Pancreas (tissue), 10 donors: ENCODE data around the gene TNS2. TPM values are rescaled to one million over a fixed set of nuclear protein-coding genes. Genes with fewer than 3 reads are reported as not detected.
A peak's percentile ranks its signal among the peaks of the same experiment; 100 is the strongest.
"Not testable (repeated sequence)": the region's sequence is repeated elsewhere in the genome, so short reads cannot be mapped to it uniquely, and the experiment has no call there.

Experiments used
- ATAC-seq, 4 donors: fragments of 200-7000 bp; cut with Tn5 transposase; one replicate each; pipeline versions ENCODE4 v1.8.0 to v1.9.1; 2020; ENCODE audit warnings: mild to moderate bottlenecking in 4 of 4, moderate library complexity in 4 of 4
- DNase-seq, 6 donors: peaks; one replicate each; pipeline ENCODE4 v3.0.0-alpha.2; 2020
- FAIRE-seq: peaks from 2 replicates; lab custom pipeline; 2012; peaks lifted over from hg19 to GRCh38; lab: Jason Lieb, UNC
- H3K27ac ChIP-seq, 4 donors: fragments of 200-600 bp; sonication (generic); 1 replicate in 3 of 4; 2 replicates in 1 of 4; pipeline versions ENCODE4 v1.5.0 to v1.8.0; 2020
- H3K27me3 ChIP-seq, 4 donors: fragments of 200-600 bp; one replicate each; pipeline ENCODE4 v1.8.0; 2021
- H3K36me3 ChIP-seq, 3 donors: fragments of 200-600 bp; sonication (generic) in 1 of 3; one replicate each; pipeline versions ENCODE4 v1.5.0 to v1.8.0; 2020 to 2021
- H3K4me1 ChIP-seq, 3 donors: fragments of 200-600 bp; one replicate each; pipeline ENCODE4 v1.8.0; 2021
- H3K4me3 ChIP-seq, 4 donors: fragments of 200-600 bp; sonication (generic) in 2 of 4; one replicate each; pipeline versions ENCODE4 v1.5.0 to v1.8.0; 2020 to 2021
- H3K9me3 ChIP-seq, 4 donors: fragments of 200-600 bp; one replicate each; pipeline ENCODE4 v1.8.0; 2021
- WGBS, 2 donors: extraction: QIAGEN DNeasy Blood & Tissue Kit; methylation state at CpG; one replicate each; pipeline ENCODE4 v1.1.7; 2013; 5-methylcytosine and 5-hydroxymethylcytosine counted together
- intact Hi-C, 3 donors: fragments of 100-400 bp; cut with DNase I; formaldehyde crosslinking; loops; one replicate each; pipeline versions ENCODE4 v1.11.1 to v1.14.2; 2022
- polyA plus RNA-seq, 2 donors: library from polyadenylated mRNA; stranded (reverse); fragments of 200-250 nt; gene quantifications; one replicate each; pipeline ENCODE4 v1.2.3, GENCODE V29; 2013
- total RNA-seq, 6 donors: library from RNA; stranded (reverse); fragmentation: NEBNext Ultra II Directional in 4 of 6; extraction: Animal tissue kit (Norgen Biotek cat#: 25700) in 4 of 6; gene quantifications; one replicate each; pipeline versions ENCODE4 v1.2.1 to v1.2.4, GENCODE V29; 2021 to 2023
- TF ChIP-seq, protein P1 (sequence below), 4 donors: fragments of 200-600 bp; sonication (generic) in 3 of 4; IDR thresholded peaks; one replicate each; pipeline versions ENCODE4 v1.5.0 to v1.8.0; 2021; ENCODE audit warnings: antibody characterized with exemption in 4 of 4
- donor health status: healthy with polysubstance abuse.
- donor health status: DM: no; HTN: no; CAD: no; lungs with moderate emphysema.
- donor health status: DM: no; HTN: no; CAD: no.
- donor health status: control.
- donor health status: control.
- donor health status: Bipolar disorder and iron deficiency.
- donor health status: DM: yes; HTN: yes; CAD: no.
- donor health status: DM: no; HTN: no; CAD: no.
- donor health status: DM: no; HTN: no; CAD: no.
- donor health status: DM: yes; HTN: yes; CAD: no.

TNS2 gene
- total and polyA plus RNA-seq, 8 donors = 22.7 to 183 (median 37.2) TPM

DNA sequence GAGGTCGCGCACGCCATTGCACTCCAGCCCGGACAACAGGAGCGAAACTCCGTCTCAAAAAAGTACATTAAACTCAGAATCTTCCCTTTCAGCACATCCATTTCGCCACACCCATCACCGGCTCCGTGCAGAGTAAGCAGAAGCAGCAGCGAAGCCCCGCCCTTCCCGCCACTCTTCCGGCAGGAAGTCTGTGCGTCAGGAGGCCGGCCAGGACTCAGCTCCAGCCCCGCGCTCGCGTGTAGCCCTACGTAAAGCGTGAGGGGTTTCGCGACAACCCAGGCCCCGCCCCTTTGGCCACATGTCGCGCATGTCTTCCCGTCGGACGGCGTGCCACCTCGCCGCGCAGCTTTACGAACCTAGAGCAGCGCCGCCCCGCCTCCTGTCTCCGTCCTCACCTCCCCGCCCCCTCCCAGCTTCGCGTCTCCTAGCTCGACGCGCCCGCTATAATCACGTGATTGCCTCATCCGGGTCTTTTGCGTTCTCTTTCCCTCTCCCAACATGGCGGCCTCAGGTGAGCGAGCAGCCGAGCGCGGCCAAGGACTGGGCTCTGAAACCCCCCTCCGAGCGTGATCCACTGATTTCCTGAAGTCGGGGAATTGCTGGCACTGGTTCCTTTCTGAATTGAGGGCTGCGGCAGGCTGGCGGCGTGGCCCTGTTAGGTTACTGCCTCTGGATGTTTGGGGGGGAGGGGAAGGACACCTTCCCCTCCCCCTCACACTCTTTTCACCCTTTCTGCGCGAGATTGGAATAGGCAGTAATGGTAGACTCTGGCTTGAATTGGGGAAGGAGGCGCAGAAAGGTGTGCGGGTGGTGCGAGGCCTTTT lies 43.7 kb upstream of the TNS2 start, which contains the start of gene EIF4B:
TSS of gene EIF4B (plus strand) at position 471 of the 824 bp plus-strand sequence. CDS start at position 499, 28 bp downstream.
- DNase-seq (peak; percentile 97 to 100 (median 100)), FAIRE-seq (peak; percentile 92), ATAC-seq (peak; percentile 91 to 96 (median 92))
- TF ChIP-seq, protein P1, sequence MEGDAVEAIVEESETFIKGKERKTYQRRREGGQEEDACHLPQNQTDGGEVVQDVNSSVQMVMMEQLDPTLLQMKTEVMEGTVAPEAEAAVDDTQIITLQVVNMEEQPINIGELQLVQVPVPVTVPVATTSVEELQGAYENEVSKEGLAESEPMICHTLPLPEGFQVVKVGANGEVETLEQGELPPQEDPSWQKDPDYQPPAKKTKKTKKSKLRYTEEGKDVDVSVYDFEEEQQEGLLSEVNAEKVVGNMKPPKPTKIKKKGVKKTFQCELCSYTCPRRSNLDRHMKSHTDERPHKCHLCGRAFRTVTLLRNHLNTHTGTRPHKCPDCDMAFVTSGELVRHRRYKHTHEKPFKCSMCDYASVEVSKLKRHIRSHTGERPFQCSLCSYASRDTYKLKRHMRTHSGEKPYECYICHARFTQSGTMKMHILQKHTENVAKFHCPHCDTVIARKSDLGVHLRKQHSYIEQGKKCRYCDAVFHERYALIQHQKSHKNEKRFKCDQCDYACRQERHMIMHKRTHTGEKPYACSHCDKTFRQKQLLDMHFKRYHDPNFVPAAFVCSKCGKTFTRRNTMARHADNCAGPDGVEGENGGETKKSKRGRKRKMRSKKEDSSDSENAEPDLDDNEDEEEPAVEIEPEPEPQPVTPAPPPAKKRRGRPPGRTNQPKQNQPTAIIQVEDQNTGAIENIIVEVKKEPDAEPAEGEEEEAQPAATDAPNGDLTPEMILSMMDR (IDR thresholded peaks at IDR 0.05) = no peak
- 0% methylated on average over 64 of the region's 64 CpGs for WGBS, 2 donors
- peak within 1 kb of the TSS; percentile 50 to 92 (median 85) for H3K4me3 ChIP-seq
- H3K27ac ChIP-seq = peak within 1 kb of the TSS; percentile 52 to 92 (median 80)
- no peaks in the 10 kb centered on the region for H3K9me3 ChIP-seq
- peaks cover 18 to 34% (median 29%) of the 10 kb centered on the region in 3 donors for H3K4me1 ChIP-seq
- no peaks in the 10 kb centered on the region for H3K27me3 ChIP-seq
- intact Hi-C loops = no loop called here
- H3K36me3 ChIP-seq = no peaks in the 10 kb centered on the region

DNA sequence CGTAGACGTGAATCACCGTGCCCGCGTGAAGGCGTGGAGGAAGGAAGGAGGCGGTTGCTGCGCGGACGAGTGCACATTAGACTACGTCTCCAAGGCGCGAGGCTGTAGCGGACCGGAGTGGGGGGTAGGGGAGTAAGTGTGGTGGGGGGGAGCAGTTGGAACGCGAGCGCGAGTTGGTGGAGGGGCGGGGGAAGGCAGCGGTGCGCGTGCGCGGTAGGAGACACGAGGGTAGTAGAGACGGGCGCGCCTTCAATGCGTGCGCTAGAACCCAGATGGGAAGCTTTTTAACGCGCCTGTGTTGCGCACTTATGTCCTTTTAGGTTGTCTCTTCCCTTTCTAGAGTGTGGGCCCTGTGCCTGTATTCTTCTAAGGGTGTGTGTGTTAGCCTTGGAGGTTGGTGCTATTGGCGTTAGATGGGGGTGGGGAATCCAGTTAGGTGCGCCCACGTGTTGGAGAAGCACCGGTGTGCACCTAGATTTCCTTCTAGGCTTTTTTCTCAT lies 43.0 kb upstream of the TNS2 start:
- intact Hi-C loops = no loop called here
- peaks cover 23 to 36% (median 34%) of the 10 kb centered on the region in 3 donors for H3K4me1 ChIP-seq
- 0% methylated on average over 35 to 38 of the region's 38 CpGs for WGBS, 2 donors

DNA sequence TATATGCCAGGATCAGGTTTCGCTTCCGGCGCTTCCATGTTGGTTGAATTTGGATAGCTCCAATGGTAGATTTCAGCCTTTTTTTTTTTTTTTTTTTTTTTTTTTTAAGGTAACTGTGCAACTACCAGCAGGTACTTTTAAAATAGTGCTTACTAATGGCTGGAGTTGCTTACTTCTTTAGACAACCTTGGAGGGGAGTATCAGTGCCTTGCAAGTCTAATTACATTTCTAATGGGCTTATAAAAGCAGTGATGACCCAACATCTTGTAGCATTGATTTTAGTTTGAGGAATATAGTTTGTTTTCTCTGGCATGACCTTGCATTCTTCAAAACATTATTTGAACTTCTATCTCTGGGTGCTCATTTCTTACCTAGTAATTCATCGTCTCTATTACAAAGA lies 42.5 kb upstream of the TNS2 start:
- TF ChIP-seq, protein P1 (IDR thresholded peaks at IDR 0.05) = no peak
- DNase-seq = no peak
- Histone ChIP-seq H3K4me1 (peaks cover 27 to 37% (median 34%) of the 10 kb centered on the region in 3 donors), H3K27ac (peak overlapping the region in 1 of 4 donors; percentile 90), H3K27me3 (no peaks in the 10 kb centered on the region), H3K4me3 (peak overlapping the region; percentile 50 to 92 (median 85)), H3K9me3 (no peaks in the 10 kb centered on the region), H3K36me3 (no peaks in the 10 kb centered on the region)
- intact Hi-C loops = no loop called here
- FAIRE-seq = no peak
- ATAC-seq = no peak
- WGBS, 2 donors = 10 to 15% methylated on average over 4 of the region's 4 CpGs

More for the DNA sequence above, 43.0 kb upstream of the TNS2 start:
- Histone ChIP-seq H3K27me3 (no peaks in the 10 kb centered on the region), H3K36me3 (no peaks in the 10 kb centered on the region), H3K4me3 (peak overlapping the region; percentile 50 to 92 (median 85)), H3K27ac (peak overlapping the region; percentile 52 to 92 (median 80)), H3K9me3 (no peaks in the 10 kb centered on the region)
- DNase-seq (peak; percentile 68 to 91 (median 77)), ATAC-seq (peak; percentile 50 to 72 (median 64)), FAIRE-seq (no peak)
- TF ChIP-seq, protein P1 (IDR thresholded peaks at IDR 0.05) = no peak

DNA sequence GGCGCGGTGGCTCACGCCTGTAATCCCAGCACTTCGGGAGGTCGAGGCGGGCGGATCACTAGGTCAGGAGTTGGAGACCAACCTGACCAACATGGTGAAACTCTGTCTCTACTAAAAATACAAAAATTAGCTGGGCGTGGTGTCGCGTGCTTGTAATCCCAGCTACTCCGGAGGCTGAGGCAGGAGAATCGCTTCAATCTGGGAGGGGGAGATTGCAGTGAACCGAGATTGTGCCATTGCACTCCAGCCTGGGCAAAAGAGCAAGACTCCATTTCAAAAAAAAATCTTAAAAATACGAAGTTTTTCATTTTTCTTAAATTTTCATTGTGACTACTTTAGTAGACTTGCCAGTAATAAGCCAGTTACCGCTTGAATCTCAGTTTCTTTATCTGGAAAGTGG lies 41.1 kb upstream of the TNS2 start:
- peak overlapping the region in 1 of 4 donors; percentile 92 for H3K4me3 ChIP-seq
- H3K27me3 ChIP-seq, ATAC-seq, H3K27ac ChIP-seq, H3K36me3 ChIP-seq, FAIRE-seq, DNase-seq, H3K9me3 ChIP-seq, intact Hi-C loops: not testable (repeated sequence)
- 57 to 74% methylated on average over 15 of the region's 15 CpGs for WGBS, 2 donors
- peaks cover 27 to 37% (median 34%) of the 10 kb centered on the region in 3 donors for H3K4me1 ChIP-seq

DNA sequence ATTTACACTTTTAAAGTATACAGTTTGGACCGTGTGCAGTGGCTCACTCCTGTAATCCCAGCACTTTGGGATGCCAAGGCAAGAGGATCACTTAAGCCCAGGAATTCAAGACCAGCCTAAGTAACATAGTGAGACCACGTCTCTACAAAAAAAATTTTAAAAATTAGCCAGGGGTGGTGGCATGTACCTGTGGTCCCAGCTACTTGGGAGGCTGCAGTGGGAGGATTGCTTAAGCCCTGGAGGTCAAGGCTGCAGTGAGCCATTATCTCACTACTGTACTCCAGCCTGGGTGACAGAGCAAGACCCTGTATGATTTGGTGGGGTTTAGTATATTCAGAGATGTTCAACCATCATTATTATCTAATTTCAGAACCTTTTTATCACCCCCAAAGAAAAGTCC lies 38.9 kb upstream of the TNS2 start:
- intact Hi-C loops = no loop called here
- ATAC-seq (no peak), FAIRE-seq (no peak), DNase-seq (no peak)
- TF ChIP-seq, protein P1 (IDR thresholded peaks at IDR 0.05) = no peak
- Histone ChIP-seq H3K9me3 (no peaks in the 10 kb centered on the region), H3K4me3 (no peak overlapping the region), H3K36me3 (no peaks in the 10 kb centered on the region), H3K27ac (no peak overlapping the region), H3K4me1 (peaks cover 27 to 37% (median 28%) of the 10 kb centered on the region in 3 donors), H3K27me3 (no peaks in the 10 kb centered on the region)
- 68 to 76% methylated on average over 2 of the region's 2 CpGs for WGBS, 2 donors
